Mucosa of rectum (tissue), 2 donors: ENCODE results near the gene GRIK3.

Experiments
- H3K27ac ChIP-seq, 2 donors: one replicate each; pipeline ENCODE4 v1.7.0; 2013; ENCODE audit warnings: inconsistent platforms in 2 of 2, low read depth in 2 of 2, low read length in 2 of 2
- H3K27me3 ChIP-seq, 2 donors: one replicate each; pipeline ENCODE4 v1.7.0; 2013; ENCODE audit warnings: low read length in 2 of 2; ENCODE audit not compliant: control insufficient read depth in 2 of 2, insufficient read depth in 2 of 2
- H3K36me3 ChIP-seq, 2 donors: one replicate each; pipeline ENCODE4 v1.7.0; 2013; ENCODE audit warnings: low read length in 2 of 2; ENCODE audit not compliant: control insufficient read depth in 2 of 2, insufficient read depth in 2 of 2
- H3K4me1 ChIP-seq, 2 donors: one replicate each; pipeline ENCODE4 v1.7.0; 2013; ENCODE audit warnings: low read length in 2 of 2, mild to moderate bottlenecking in 1 of 2; ENCODE audit not compliant: control insufficient read depth in 2 of 2, insufficient read depth in 2 of 2
- H3K4me3 ChIP-seq, 2 donors: one replicate each; pipeline ENCODE4 v1.7.0; 2013; ENCODE audit warnings: low read length in 2 of 2
- H3K9ac ChIP-seq, 2 donors: one replicate each; pipeline ENCODE4 v1.7.0; 2013; ENCODE audit warnings: low read length in 2 of 2, low read depth in 1 of 2, mild to moderate bottlenecking in 1 of 2
- H3K9me3 ChIP-seq, 2 donors: one replicate each; pipeline ENCODE4 v1.7.0; 2013; ENCODE audit warnings: low read length in 2 of 2; ENCODE audit not compliant: control insufficient read depth in 2 of 2
- donor health status: healthy.
- donor health status: Normal muscosa, but diverticular disease.

The GRIK3 gene

GRCh38 chr1:36966242-36966641 is 68.1 kb downstream of the GRIK3 start:
- H3K27ac ChIP-seq = no peak overlapping the region
- peaks cover 0 to 4% of the 10 kb centered on the region in 2 donors for H3K27me3 ChIP-seq
- H3K9ac ChIP-seq = no peak overlapping the region
- no peaks in the 10 kb centered on the region for H3K4me1 ChIP-seq
- no peak overlapping the region for H3K4me3 ChIP-seq
- no peaks in the 10 kb centered on the region for H3K36me3 ChIP-seq
- no peaks in the 10 kb centered on the region for H3K9me3 ChIP-seq

- no peak overlapping the region for H3K27ac ChIP-seq
- H3K9ac ChIP-seq = no peak overlapping the region
- no peak overlapping the region for H3K4me3 ChIP-seq
- H3K4me1 ChIP-seq = no peaks in the 10 kb centered on the region
- H3K9me3 ChIP-seq = no peaks in the 10 kb centered on the region
- H3K36me3 ChIP-seq = no peaks in the 10 kb centered on the region
- H3K27me3 ChIP-seq = peaks cover 0 to 4% of the 10 kb centered on the region in 2 donors
Observed at GRCh38 chr1:36965275-36966159, 68.8 kb downstream of the GRIK3 start.

- Histone ChIP-seq H3K27me3 (peaks cover 0 to 4% of the 10 kb centered on the region in 2 donors), H3K27ac (no peak overlapping the region), H3K9ac (no peak overlapping the region), H3K9me3 (no peaks in the 10 kb centered on the region), H3K4me1 (no peaks in the 10 kb centered on the region), H3K36me3 (no peaks in the 10 kb centered on the region), H3K4me3 (no peak overlapping the region)
Observed at GRCh38 chr1:36964830-36965229, 69.5 kb downstream of the GRIK3 start.

- H3K9ac ChIP-seq = no peak overlapping the region
- H3K36me3 ChIP-seq = no peaks in the 10 kb centered on the region
- peaks cover 0 to 4% of the 10 kb centered on the region in 2 donors for H3K27me3 ChIP-seq
- no peaks in the 10 kb centered on the region for H3K4me1 ChIP-seq
- H3K4me3 ChIP-seq = no peak overlapping the region
- no peak overlapping the region for H3K27ac ChIP-seq
- H3K9me3 ChIP-seq = no peaks in the 10 kb centered on the region
Observed at GRCh38 chr1:36963006-36963405, 71.3 kb downstream of the GRIK3 start.

GRCh38 chr1:36961062-36961615 is 73.2 kb downstream of the GRIK3 start:
- H3K4me3 ChIP-seq = no peak overlapping the region
- H3K9ac ChIP-seq = no peak overlapping the region
- H3K9me3 ChIP-seq = no peaks in the 10 kb centered on the region
- H3K27me3 ChIP-seq = peaks cover 0 to 2% of the 10 kb centered on the region in 2 donors
- H3K27ac ChIP-seq = no peak overlapping the region
- H3K4me1 ChIP-seq = no peaks in the 10 kb centered on the region
- no peaks in the 10 kb centered on the region for H3K36me3 ChIP-seq

- Histone ChIP-seq H3K27ac (no peak overlapping the region), H3K9ac (no peak overlapping the region), H3K9me3 (no peaks in the 10 kb centered on the region), H3K27me3 (peaks cover 0 to 3% of the 10 kb centered on the region in 2 donors), H3K4me3 (no peak overlapping the region), H3K36me3 (no peaks in the 10 kb centered on the region), H3K4me1 (no peaks in the 10 kb centered on the region)
Observed at GRCh38 chr1:36956570-36956969, 77.7 kb downstream of the GRIK3 start.

- Histone ChIP-seq H3K27ac (no peak overlapping the region), H3K4me3 (no peak overlapping the region), H3K36me3 (no peaks in the 10 kb centered on the region), H3K9me3 (no peaks in the 10 kb centered on the region), H3K4me1 (no peaks in the 10 kb centered on the region), H3K9ac (no peak overlapping the region), H3K27me3 (peaks cover 0 to 3% of the 10 kb centered on the region in 2 donors)
Observed at GRCh38 chr1:36955016-36955415, 79.3 kb downstream of the GRIK3 start.

- Histone ChIP-seq H3K4me3 (no peak overlapping the region), H3K27me3 (peaks cover 0 to 3% of the 10 kb centered on the region in 2 donors), H3K9ac (no peak overlapping the region), H3K36me3 (no peaks in the 10 kb centered on the region), H3K9me3 (no peaks in the 10 kb centered on the region), H3K27ac (no peak overlapping the region), H3K4me1 (no peaks in the 10 kb centered on the region)
Observed at GRCh38 chr1:36953061-36953460, 81.3 kb downstream of the GRIK3 start.

GRCh38 chr1:36951761-36952160 is 82.6 kb downstream of the GRIK3 start:
- no peak overlapping the region for H3K9ac ChIP-seq
- no peaks in the 10 kb centered on the region for H3K36me3 ChIP-seq
- no peaks in the 10 kb centered on the region for H3K4me1 ChIP-seq
- peaks cover 0 to 3% of the 10 kb centered on the region in 2 donors for H3K27me3 ChIP-seq
- no peak overlapping the region for H3K4me3 ChIP-seq
- no peaks in the 10 kb centered on the region for H3K9me3 ChIP-seq
- H3K27ac ChIP-seq = no peak overlapping the region

- no peaks in the 10 kb centered on the region for H3K4me1 ChIP-seq
- no peak overlapping the region for H3K27ac ChIP-seq
- peaks cover 0 to 3% of the 10 kb centered on the region in 2 donors for H3K27me3 ChIP-seq
- no peak overlapping the region for H3K9ac ChIP-seq
- H3K9me3 ChIP-seq = no peaks in the 10 kb centered on the region
- no peaks in the 10 kb centered on the region for H3K36me3 ChIP-seq
- H3K4me3 ChIP-seq = no peak overlapping the region
Observed at GRCh38 chr1:36951292-36951750, 83.0 kb downstream of the GRIK3 start.
